ENCODE data around the gene CRBN.

GRCh38 chr3:3170998-3171397, 8.5 kb downstream of the CRBN start:
- peak; percentile 38 for TF ChIP-seq CTCF (conservative IDR thresholded peaks at IDR 0.05 in 1 of 2, IDR thresholded peaks at IDR 0.05 in 1 of 2; ENCODE audit: extremely low read depth in 1 of 2, insufficient read depth in 1 of 2, low read depth in 1 of 2, low read length in 2 of 2)
- no peak for TF ChIP-seq EZH2 (IDR thresholded peaks at IDR 0.05; ENCODE audit: borderline replicate concordance, low read length)

Measured in mammary epithelial cell (primary cell).